ENCODE results near the gene CDK14. TPM values are rescaled to one million over a fixed set of nuclear protein-coding genes. Genes with fewer than 3 reads are reported as not detected.

Gene CDK14
- total RNA-seq, 1 donor from 2014 or later = 52.3 TPM

- no peak overlapping the region for H3K27ac Mint-ChIP-seq
- DNase-seq (ENCODE audit: low spot score) = peak; percentile 56
- H3K27me3 Mint-ChIP-seq (ENCODE audit: insufficient read depth, low read depth) = no peaks in the 10 kb centered on the region
- H3K27ac ChIP-seq = peak overlapping the region; percentile 76
- TF ChIP-seq CTCF (IDR thresholded peaks at IDR 0.05) (no peak), EZH2 (IDR thresholded peaks at IDR 0.05) (no peak), EZH2phosphoT487 (IDR thresholded peaks at IDR 0.05) (no peak)
- peaks cover 18% of the 10 kb centered on the region for H3K36me3 Mint-ChIP-seq
- H4K20me1 ChIP-seq (ENCODE audit: low read depth) = no peaks in the 10 kb centered on the region
- no peak overlapping the region for H2AFZ ChIP-seq (replicated peaks)
- H3K4me2 ChIP-seq = peak overlapping the region; percentile 77
- no peaks in the 10 kb centered on the region for H3K27me3 ChIP-seq
- H3K36me3 ChIP-seq = no peaks in the 10 kb centered on the region
- H3F3A ChIP-seq (ENCODE audit: low read depth) = peaks cover 58% of the 10 kb centered on the region
- peaks cover 44% of the 10 kb centered on the region for H3K4me1 Mint-ChIP-seq
- H3K79me2 ChIP-seq (ENCODE audit: low read depth) = peaks cover 67% of the 10 kb centered on the region
- H3K9me3 ChIP-seq (ENCODE audit: low read depth) = no peaks in the 10 kb centered on the region
- peaks cover 71% of the 10 kb centered on the region for H3K4me1 ChIP-seq
- H3K4me3 ChIP-seq = peak overlapping the region; percentile 5
- H3K9ac ChIP-seq = no peak overlapping the region
- peaks cover 7% of the 10 kb centered on the region for H3K9me3 Mint-ChIP-seq
- no peak overlapping the region for H3K4me3 Mint-ChIP-seq
Measured at GRCh38 chr7:90621747-90622140, 25.6 kb downstream of the CDK14 start.

GRCh38 chr7:90622670-90623069, 26.5 kb downstream of the CDK14 start:
- no peak for DNase-seq (ENCODE audit: low spot score)
- no peaks in the 10 kb centered on the region for H3K36me3 ChIP-seq
- Mint-ChIP-seq H3K36me3 (peaks cover 14% of the 10 kb centered on the region), H3K4me1 (peaks cover 44% of the 10 kb centered on the region), H3K9me3 (peaks cover 5% of the 10 kb centered on the region), H3K27ac (no peak overlapping the region), H3K27me3 (ENCODE audit: insufficient read depth, low read depth) (no peaks in the 10 kb centered on the region), H3K4me3 (no peak overlapping the region)
- H3K9ac ChIP-seq = no peak overlapping the region
- H4K20me1 ChIP-seq (ENCODE audit: low read depth) = no peaks in the 10 kb centered on the region
- no peak overlapping the region for H3K4me3 ChIP-seq
- H3K4me2 ChIP-seq = peak overlapping the region; percentile 77
- H3K79me2 ChIP-seq (ENCODE audit: low read depth) = peaks cover 67% of the 10 kb centered on the region
- no peaks in the 10 kb centered on the region for H3K27me3 ChIP-seq
- H3F3A ChIP-seq (ENCODE audit: low read depth) = peaks cover 58% of the 10 kb centered on the region
- H3K4me1 ChIP-seq = peaks cover 74% of the 10 kb centered on the region
- H2AFZ ChIP-seq (replicated peaks) = no peak overlapping the region
- H3K27ac ChIP-seq = peak overlapping the region; percentile 76
- H3K9me3 ChIP-seq (ENCODE audit: low read depth) = no peaks in the 10 kb centered on the region
- TF ChIP-seq EZH2phosphoT487 (IDR thresholded peaks at IDR 0.05) = no peak
- TF ChIP-seq CTCF (IDR thresholded peaks at IDR 0.05) = no peak
- TF ChIP-seq EZH2 (IDR thresholded peaks at IDR 0.05) = no peak

GRCh38 chr7:90624225-90624911, 28.2 kb downstream of the CDK14 start:
- Histone ChIP-seq H3K9me3 (ENCODE audit: low read depth) (no peaks in the 10 kb centered on the region), H3K36me3 (no peaks in the 10 kb centered on the region), H4K20me1 (ENCODE audit: low read depth) (no peaks in the 10 kb centered on the region), H3F3A (ENCODE audit: low read depth) (peaks cover 58% of the 10 kb centered on the region), H3K27ac (peak overlapping the region; percentile 76), H3K4me1 (peaks cover 71% of the 10 kb centered on the region), H3K79me2 (ENCODE audit: low read depth) (peaks cover 57% of the 10 kb centered on the region), H2AFZ (replicated peaks) (no peak overlapping the region), H3K9ac (no peak overlapping the region), H3K4me3 (no peak overlapping the region), H3K4me2 (peak overlapping the region; percentile 77), H3K27me3 (no peaks in the 10 kb centered on the region)
- no peaks in the 10 kb centered on the region for H3K27me3 Mint-ChIP-seq (ENCODE audit: insufficient read depth, low read depth)
- peak overlapping the region; percentile 10 for H3K4me3 Mint-ChIP-seq
- H3K9me3 Mint-ChIP-seq = peaks cover 2% of the 10 kb centered on the region
- TF ChIP-seq CTCF (IDR thresholded peaks at IDR 0.05) (no peak), EZH2phosphoT487 (IDR thresholded peaks at IDR 0.05) (no peak)
- peaks cover 12% of the 10 kb centered on the region for H3K36me3 Mint-ChIP-seq
- DNase-seq (ENCODE audit: low spot score) = no peak
- H3K4me1 Mint-ChIP-seq = peaks cover 46% of the 10 kb centered on the region
- H3K27ac Mint-ChIP-seq = peak overlapping the region; percentile 55
